Stomach (tissue), 9 donors: ENCODE data around the gene EOMES. TPM values are rescaled to one million over a fixed set of nuclear protein-coding genes. Genes with fewer than 3 reads are reported as not detected.

Source experiments
- DNase-seq, 2 donors: peaks; one replicate each; pipeline versions ENCODE4 v3.0.0 to v3.0.0-alpha.2; 2013 to 2019
- H3K27ac ChIP-seq, 5 donors: fragments of 200-600 bp in 4 of 5; sonication (generic) in 4 of 5; one replicate each; pipeline ENCODE4 v1.5.1; 2013 to 2019; ENCODE audit warnings: mild to moderate bottlenecking in 1 of 5, moderate library complexity in 1 of 5
- H3K27me3 ChIP-seq, 3 donors: fragments of 200-600 bp; sonication (generic); one replicate each; pipeline ENCODE4 v1.5.1; 2017 to 2019; ENCODE audit warnings: mixed run types in 1 of 3
- H3K36me3 ChIP-seq, 4 donors: fragments of 200-600 bp; sonication (generic); 1 replicate in 3 of 4; 2 replicates in 1 of 4; pipeline ENCODE4 v1.5.1; 2016 to 2019
- H3K4me1 ChIP-seq, 4 donors: fragments of 200-600 bp; sonication (generic); one replicate each; pipeline ENCODE4 v1.5.1; 2016 to 2019
- H3K4me3 ChIP-seq, 4 donors: fragments of 200-600 bp; sonication (generic) in 3 of 4; one replicate each; pipeline ENCODE4 v1.5.1; 2016 to 2019; ENCODE audit warnings: mild to moderate bottlenecking in 1 of 4
- H3K9me3 ChIP-seq, 4 donors: fragments of 200-600 bp; sonication (generic); one replicate each; pipeline ENCODE4 v1.5.1; 2016 to 2019
- EP300 ChIP-seq: sonication (generic); formaldehyde crosslinking; IDR thresholded peaks from one replicate; pipeline ENCODE4 v1.6.1; 2017; ENCODE audit warnings: antibody characterized with exemption
- POLR2A ChIP-seq, 4 donors: fragments of 450-650 bp; IDR thresholded peaks; one replicate each; pipeline ENCODE4 v1.6.1; 2016; ENCODE audit warnings: antibody characterized with exemption in 4 of 4, control low read depth in 2 of 4, mild to moderate bottlenecking in 1 of 4, moderate library complexity in 1 of 4
- POLR2AphosphoS5 ChIP-seq, 3 donors: sonication (generic); formaldehyde crosslinking; IDR thresholded peaks; one replicate each; pipeline ENCODE4 v1.6.1; 2016; ENCODE audit warnings: antibody characterized with exemption in 3 of 3
- WGBS, 5 donors: extraction: QIAGEN DNeasy Blood & Tissue Kit in 3 of 5; methylation state at CpG; one replicate each; pipeline versions ENCODE4 v1.1.5 to v1.1.7; 2013 to 2018; 5-methylcytosine and 5-hydroxymethylcytosine counted together
- intact Hi-C: fragments of 100-400 bp; cut with DNase I; formaldehyde crosslinking; loops from one replicate; pipeline ENCODE4 v1.15.1; 2023; ENCODE audit warnings: low total_unique reads
- polyA plus RNA-seq, 3 donors: library from polyadenylated mRNA; stranded (reverse); fragments of 200-250 nt; gene quantifications; one replicate each; pipeline ENCODE4 v1.2.3, GENCODE V29; 2013
- total RNA-seq, 5 donors: library from RNA; depleted of rRNA; stranded (reverse); fragments of >200 nt; gene quantifications; one replicate each; pipeline versions ENCODE4 v1.1.0 to v1.2.3, GENCODE V29; 2014 to 2016
- TF ChIP-seq, protein P1 (sequence below), 7 experiments: fragments of 450-650 bp in 4 of 7; fragments of 200-600 bp in 3 of 7; sonication (generic) in 3 of 7; IDR thresholded peaks; one replicate each; pipeline ENCODE4 v1.5.1; 2016 to 2019; ENCODE audit warnings: antibody characterized with exemption in 7 of 7, control low read depth in 2 of 7, mild to moderate bottlenecking in 1 of 7
- donor health status: healthy with polysubstance abuse.
- donor health status: Bipolar disorder and iron deficiency.
- donor health status: healthy.

The EOMES gene
- total and polyA plus RNA-seq, 8 donors, result 0.10 to 0.58 (median 0.34) TPM; not detected in 4

- DNase-seq, result peak in 1 of 2 donors; percentile 20
- intact Hi-C loops, result no loop called here
- TF ChIP-seq, protein P1, sequence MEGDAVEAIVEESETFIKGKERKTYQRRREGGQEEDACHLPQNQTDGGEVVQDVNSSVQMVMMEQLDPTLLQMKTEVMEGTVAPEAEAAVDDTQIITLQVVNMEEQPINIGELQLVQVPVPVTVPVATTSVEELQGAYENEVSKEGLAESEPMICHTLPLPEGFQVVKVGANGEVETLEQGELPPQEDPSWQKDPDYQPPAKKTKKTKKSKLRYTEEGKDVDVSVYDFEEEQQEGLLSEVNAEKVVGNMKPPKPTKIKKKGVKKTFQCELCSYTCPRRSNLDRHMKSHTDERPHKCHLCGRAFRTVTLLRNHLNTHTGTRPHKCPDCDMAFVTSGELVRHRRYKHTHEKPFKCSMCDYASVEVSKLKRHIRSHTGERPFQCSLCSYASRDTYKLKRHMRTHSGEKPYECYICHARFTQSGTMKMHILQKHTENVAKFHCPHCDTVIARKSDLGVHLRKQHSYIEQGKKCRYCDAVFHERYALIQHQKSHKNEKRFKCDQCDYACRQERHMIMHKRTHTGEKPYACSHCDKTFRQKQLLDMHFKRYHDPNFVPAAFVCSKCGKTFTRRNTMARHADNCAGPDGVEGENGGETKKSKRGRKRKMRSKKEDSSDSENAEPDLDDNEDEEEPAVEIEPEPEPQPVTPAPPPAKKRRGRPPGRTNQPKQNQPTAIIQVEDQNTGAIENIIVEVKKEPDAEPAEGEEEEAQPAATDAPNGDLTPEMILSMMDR (IDR thresholded peaks at IDR 0.05), result no peak
- TF ChIP-seq EP300, result no peak
- no peak for TF ChIP-seq POLR2A (IDR thresholded peaks at IDR 0.05)
- TF ChIP-seq POLR2AphosphoS5 (IDR thresholded peaks at IDR 0.05), result no peak
- Histone ChIP-seq H3K4me3 (peak overlapping the region in 3 of 4 donors; percentile 11 to 28 (median 17)), H3K27ac (no peak overlapping the region), H3K9me3 (no peaks in the 10 kb centered on the region), H3K4me1 (peaks cover 32 to 54% (median 44%) of the 10 kb centered on the region in 4 donors), H3K27me3 (peaks cover 43 to 100% (median 91%) of the 10 kb centered on the region in 3 donors), H3K36me3 (no peaks in the 10 kb centered on the region)
- WGBS, 5 donors, result 8 to 11% (median 10%) methylated on average over 37 of the region's 37 CpGs
These were observed 1.8 kb upstream of the EOMES start for GRCh38 chr3:27723815-27724458.

DNA sequence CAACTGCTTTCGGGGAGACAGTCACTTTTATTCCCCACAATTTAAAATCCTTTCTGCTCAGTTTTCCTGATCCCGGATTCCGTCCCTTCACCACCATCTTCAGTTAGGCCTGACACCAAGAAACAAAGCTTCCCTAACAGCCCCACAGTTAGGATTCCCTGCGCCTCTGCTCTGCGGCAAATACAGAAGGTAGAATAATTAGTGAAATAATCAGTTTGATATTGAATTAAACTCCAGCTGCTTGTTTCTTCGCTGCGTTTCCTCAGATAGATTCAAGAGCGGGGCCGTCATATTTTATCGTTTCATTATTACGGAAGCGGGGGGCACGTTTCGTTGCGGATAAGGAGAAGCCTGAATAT, 1.3 kb upstream of the EOMES start:
- Histone ChIP-seq H3K27me3 (peaks cover 38 to 100% (median 86%) of the 10 kb centered on the region in 3 donors), H3K27ac (no peak overlapping the region), H3K4me3 (peak overlapping the region in 3 of 4 donors; percentile 11 to 28 (median 17)), H3K9me3 (no peaks in the 10 kb centered on the region), H3K36me3 (no peaks in the 10 kb centered on the region), H3K4me1 (peaks cover 32 to 49% (median 39%) of the 10 kb centered on the region in 4 donors)
- 4 to 11% (median 7%) methylated on average over 15 of the region's 15 CpGs for WGBS, 5 donors
- intact Hi-C loops, result no loop called here
- no peak for DNase-seq
- no peak for TF ChIP-seq POLR2A (IDR thresholded peaks at IDR 0.05)
- TF ChIP-seq, protein P1 (IDR thresholded peaks at IDR 0.05), result no peak
- TF ChIP-seq POLR2AphosphoS5 (IDR thresholded peaks at IDR 0.05), result no peak
- TF ChIP-seq EP300, result no peak

DNA sequence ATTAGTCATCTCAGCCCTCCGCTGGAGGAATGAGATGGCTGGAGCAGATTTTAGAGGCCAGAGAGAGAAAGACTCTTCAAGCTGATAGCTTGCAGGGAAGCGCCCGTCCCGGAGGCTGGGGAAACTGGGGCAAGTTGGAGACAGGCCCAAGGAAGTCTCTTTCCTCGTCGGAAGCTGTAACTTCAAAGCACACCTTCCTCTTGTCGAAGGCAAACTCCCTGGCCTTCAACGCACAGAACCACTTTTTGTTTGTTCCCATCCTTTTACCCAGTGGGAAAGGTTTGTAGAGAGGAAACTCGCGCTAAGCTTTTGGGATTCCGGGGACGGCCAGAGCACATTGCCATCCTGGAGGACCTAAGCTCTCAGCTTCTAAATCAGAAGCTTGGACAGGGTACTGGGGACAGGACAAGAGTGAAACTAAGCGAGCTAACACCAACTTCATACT, 900 bp upstream of the EOMES start:
- TF ChIP-seq POLR2A (IDR thresholded peaks at IDR 0.05) (no peak), EP300 (no peak), POLR2AphosphoS5 (IDR thresholded peaks at IDR 0.05) (no peak)
- TF ChIP-seq, protein P1 (IDR thresholded peaks at IDR 0.05), result no peak
- 3 to 8% (median 6%) methylated on average over 13 of the region's 13 CpGs for WGBS, 5 donors
- intact Hi-C loops, result no loop called here
- peaks cover 34 to 100% (median 82%) of the 10 kb centered on the region in 3 donors for H3K27me3 ChIP-seq
- DNase-seq, result peak in 1 of 2 donors; percentile 14
- H3K4me1 ChIP-seq, result peaks cover 32 to 44% (median 36%) of the 10 kb centered on the region in 4 donors
- H3K4me3 ChIP-seq, result peak overlapping the region in 3 of 4 donors; percentile 11 to 28 (median 17)
- no peaks in the 10 kb centered on the region for H3K9me3 ChIP-seq
- no peaks in the 10 kb centered on the region for H3K36me3 ChIP-seq
- H3K27ac ChIP-seq, result no peak overlapping the region

GRCh38 chr3:27720899-27721716, 1.0 kb downstream of the EOMES start:
- H3K4me1 ChIP-seq, result peaks cover 32 to 40% (median 35%) of the 10 kb centered on the region in 4 donors
- intact Hi-C loops, result no loop called here
- TF ChIP-seq, protein P1 (IDR thresholded peaks at IDR 0.05), result no peak
- TF ChIP-seq POLR2AphosphoS5 (IDR thresholded peaks at IDR 0.05) (no peak), EP300 (no peak), POLR2A (IDR thresholded peaks at IDR 0.05) (no peak)
- H3K36me3 ChIP-seq, result no peaks in the 10 kb centered on the region
- DNase-seq, result peak in 1 of 2 donors; percentile 35
- H3K4me3 ChIP-seq, result peak overlapping the region; percentile 40 to 59 (median 52)
- peak overlapping the region in 2 of 5 donors; percentile 15 to 36 for H3K27ac ChIP-seq
- H3K27me3 ChIP-seq, result peaks cover 24 to 100% (median 67%) of the 10 kb centered on the region in 3 donors
- 1 to 6% (median 3%) methylated on average over 31 to 64 of the region's 64 CpGs for WGBS, 5 donors
- H3K9me3 ChIP-seq, result no peaks in the 10 kb centered on the region
